ENCODE measurements around the gene TBC1D16. TPM values are rescaled to one million over a fixed set of nuclear protein-coding genes. Genes with fewer than 3 reads are reported as not detected.

TBC1D16 gene
- total and polyA plus RNA-seq, 10 of the 15 experiments (the other 5 are each of a cell fraction or from before 2014, with no cell fraction given), result 0.01 to 0.13 (median 0.06) TPM; not detected in 3

- in situ Hi-C loops (cut with MboI), result no loop called here
- 11% methylated on average over 4 of the region's 4 CpGs for WGBS (ENCODE audit: insufficient coverage, insufficient replicate concordance, low lambda C conversion rate, missing lambda C conversion rate)
- Histone ChIP-seq H2AFZ (ENCODE audit: control insufficient read depth, low read depth, low read length) (no peak overlapping the region), H3K36me3 (ENCODE audit: control insufficient read depth in 2 of 2, insufficient read depth in 2 of 2, low read length in 1 of 2) (no peaks in the 10 kb centered on the region), H3K27me3 (replicated peaks in 1 of 2; ENCODE audit: control insufficient read depth in 2 of 2, insufficient read depth in 2 of 2, low read length in 1 of 2) (peaks cover 1 to 4% of the 10 kb centered on the region in 2 experiments; a peak in 2 of 4 replicates), H3K4me2 (ENCODE audit: control insufficient read depth, insufficient read depth) (no peak overlapping the region), H3K9me3 (replicated peaks; ENCODE audit: control insufficient read depth, insufficient read depth, low read length) (no peaks in the 10 kb centered on the region), H3K27ac (ENCODE audit: control insufficient read depth, insufficient read depth) (no peak overlapping the region), H4K20me1 (ENCODE audit: control insufficient read depth, insufficient read depth) (no peaks in the 10 kb centered on the region), H3K79me2 (ENCODE audit: control insufficient read depth, insufficient read depth, low read length) (no peaks in the 10 kb centered on the region), H3K4me1 (ENCODE audit: control insufficient read depth, insufficient read depth, low read length) (no peaks in the 10 kb centered on the region), H3K9ac (ENCODE audit: control insufficient read depth, insufficient read depth, low read length) (no peak overlapping the region), H3K4me3 (no peak overlapping the region)
- SMC1A ChIA-PET (ENCODE audit: uncharacterized antibody, unreplicated experiment), result no interaction called here
- DNase-seq (ENCODE audit: low read depth, low spot score), result no peak
- FAIRE-seq, result no peak
- no TSS peak for BruUV-seq (replicated peaks)
- CTCF ChIA-PET, result no interaction called here
- intact Hi-C loops (cut with micrococcal nuclease; ENCODE audit: unreplicated experiment), result no loop called here
- POLR2A ChIA-PET, result interaction anchor here (0.6 kb wide), 1 partner anchor 17 kb away, joined by 4 read pairs; no protein-coding TSS in a partner anchor
- RAD21 ChIA-PET (ENCODE audit: unreplicated experiment), result no interaction called here
- ATAC-seq, result no peak
- TF ChIP-seq IKZF2 (IDR thresholded peaks at IDR 0.05) (no peak), WRNIP1 (IDR thresholded peaks at IDR 0.05; ENCODE audit: borderline replicate concordance, low read depth, low read length) (no peak), CHD4 (IDR thresholded peaks at IDR 0.05) (no peak), ZNF217 (IDR thresholded peaks at IDR 0.05) (no peak), TAF1 (IDR thresholded peaks at IDR 0.05; ENCODE audit: borderline replicate concordance, low read depth, low read length) (no peak), SPI1 (IDR thresholded peaks at IDR 0.05; ENCODE audit: borderline replicate concordance, insufficient read depth, low read depth, low read length) (no peak), CEBPZ (IDR thresholded peaks at IDR 0.05; ENCODE audit: low read depth, low read length) (no peak), SP1 (IDR thresholded peaks at IDR 0.05; ENCODE audit: low read depth, low read length) (no peak), PRDM15 (CRISPR knock-in tag; IDR thresholded peaks at IDR 0.05) (no peak), JUNB (IDR thresholded peaks at IDR 0.05) (no peak), CBX3 (IDR thresholded peaks at IDR 0.05; ENCODE audit: borderline replicate concordance, low read depth) (no peak), ZNF687 (IDR thresholded peaks at IDR 0.05) (no peak), ATF2 (IDR thresholded peaks at IDR 0.05; ENCODE audit: low read length) (no peak)
Observed at GRCh38 chr17:79909121-79909520, 126.6 kb downstream of the TBC1D16 start.

Measured in GM12878 (cell line).